Measurements from ENCODE around the gene UGT1A10.

Gene UGT1A10

GRCh38 chr2:233689501-233689900, 53.3 kb downstream of the UGT1A10 start:
- H3K27me3 ChIP-seq (ENCODE audit: control insufficient read depth, low read length), result peaks cover 9% of the 10 kb centered on the region
- no peaks in the 10 kb centered on the region for H3K36me3 ChIP-seq (ENCODE audit: control insufficient read depth, low read length)
- no peak overlapping the region for H3K27ac ChIP-seq (ENCODE audit: low read depth, low read length)
- no peaks in the 10 kb centered on the region for H3K9me3 ChIP-seq (ENCODE audit: control insufficient read depth, insufficient read depth, low read length)
- no peak overlapping the region for H3K4me2 ChIP-seq (ENCODE audit: low read length)
- H3K4me1 ChIP-seq (ENCODE audit: control insufficient read depth, low read length), result no peaks in the 10 kb centered on the region
- H3F3A ChIP-seq (ENCODE audit: control insufficient read depth, insufficient read depth), result no peaks in the 10 kb centered on the region
- H3K79me2 ChIP-seq (ENCODE audit: control insufficient read depth, low read length), result no peaks in the 10 kb centered on the region
- TF ChIP-seq EZH2phosphoT487 (IDR thresholded peaks at IDR 0.05; ENCODE audit: borderline replicate concordance, low read length) (no peak), CTCF (IDR thresholded peaks at IDR 0.05; ENCODE audit: low read depth, low read length, poor library complexity, severe bottlenecking) (no peak)
- no peaks in the 10 kb centered on the region for H4K20me1 ChIP-seq (ENCODE audit: control insufficient read depth, insufficient read depth, low read depth, low read length)
- no peak overlapping the region for H3K4me3 ChIP-seq (ENCODE audit: low read length)
- H3K9me2 ChIP-seq (replicated peaks; ENCODE audit: control insufficient read depth, low read length), result no peaks in the 10 kb centered on the region

- no peaks in the 10 kb centered on the region for H3K79me2 ChIP-seq (ENCODE audit: control insufficient read depth, low read length)
Observed at GRCh38 chr2:233690444-233690843, 54.2 kb downstream of the UGT1A10 start.

GRCh38 chr2:233691443-233692433, 55.5 kb downstream of the UGT1A10 start:
- no peaks in the 10 kb centered on the region for H3K4me1 ChIP-seq (ENCODE audit: control insufficient read depth, low read length)
- TF ChIP-seq EZH2phosphoT487 (IDR thresholded peaks at IDR 0.05; ENCODE audit: borderline replicate concordance, low read length), result no peak
- no peak for TF ChIP-seq CTCF (IDR thresholded peaks at IDR 0.05; ENCODE audit: low read depth, low read length, poor library complexity, severe bottlenecking)
- no peaks in the 10 kb centered on the region for H3K36me3 ChIP-seq (ENCODE audit: control insufficient read depth, low read length)
- H3K9me2 ChIP-seq (replicated peaks; ENCODE audit: control insufficient read depth, low read length), result no peaks in the 10 kb centered on the region
- no peak overlapping the region for H3K27ac ChIP-seq (ENCODE audit: low read depth, low read length)
- H3K9me3 ChIP-seq (ENCODE audit: control insufficient read depth, insufficient read depth, low read length), result no peaks in the 10 kb centered on the region
- H3F3A ChIP-seq (ENCODE audit: control insufficient read depth, insufficient read depth), result no peaks in the 10 kb centered on the region
- H4K20me1 ChIP-seq (ENCODE audit: control insufficient read depth, insufficient read depth, low read depth, low read length), result no peaks in the 10 kb centered on the region
- H3K4me2 ChIP-seq (ENCODE audit: low read length), result no peak overlapping the region
- H3K27me3 ChIP-seq (ENCODE audit: control insufficient read depth, low read length), result peaks cover 9% of the 10 kb centered on the region
- H3K4me3 ChIP-seq (ENCODE audit: low read length), result no peak overlapping the region
- no peaks in the 10 kb centered on the region for H3K79me2 ChIP-seq (ENCODE audit: control insufficient read depth, low read length)

More at GRCh38 chr2:233690444-233690843, 54.2 kb downstream of the UGT1A10 start:
- H3K9me3 ChIP-seq (ENCODE audit: control insufficient read depth, insufficient read depth, low read length), result no peaks in the 10 kb centered on the region
- no peaks in the 10 kb centered on the region for H3K36me3 ChIP-seq (ENCODE audit: control insufficient read depth, low read length)
- TF ChIP-seq EZH2phosphoT487 (IDR thresholded peaks at IDR 0.05; ENCODE audit: borderline replicate concordance, low read length), result no peak
- no peak for TF ChIP-seq CTCF (IDR thresholded peaks at IDR 0.05; ENCODE audit: low read depth, low read length, poor library complexity, severe bottlenecking)
- H3K9me2 ChIP-seq (replicated peaks; ENCODE audit: control insufficient read depth, low read length), result no peaks in the 10 kb centered on the region
- H3K4me2 ChIP-seq (ENCODE audit: low read length), result no peak overlapping the region
- no peaks in the 10 kb centered on the region for H3F3A ChIP-seq (ENCODE audit: control insufficient read depth, insufficient read depth)
- H3K4me3 ChIP-seq (ENCODE audit: low read length), result no peak overlapping the region
- no peak overlapping the region for H3K27ac ChIP-seq (ENCODE audit: low read depth, low read length)
- peaks cover 9% of the 10 kb centered on the region for H3K27me3 ChIP-seq (ENCODE audit: control insufficient read depth, low read length)
- no peaks in the 10 kb centered on the region for H3K4me1 ChIP-seq (ENCODE audit: control insufficient read depth, low read length)
- no peaks in the 10 kb centered on the region for H4K20me1 ChIP-seq (ENCODE audit: control insufficient read depth, insufficient read depth, low read depth, low read length)

All from DOHH2 (cell line).